Suppressor macrophage (primary cell): ENCODE data around the gene REEP3.

ENCODE experiments used
- DNase-seq, 4 experiments: peaks; one replicate each; pipeline ENCODE4 v3.0.0-alpha.2; 2020 to 2022

REEP3 gene

GRCh38 chr10:63588436-63589167 lies 67.4 kb downstream of the REEP3 start:
- DNase-seq = no peak

- DNase-seq = no peak
These were observed 70.6 kb downstream of the REEP3 start for GRCh38 chr10:63591600-63592379.

DNA sequence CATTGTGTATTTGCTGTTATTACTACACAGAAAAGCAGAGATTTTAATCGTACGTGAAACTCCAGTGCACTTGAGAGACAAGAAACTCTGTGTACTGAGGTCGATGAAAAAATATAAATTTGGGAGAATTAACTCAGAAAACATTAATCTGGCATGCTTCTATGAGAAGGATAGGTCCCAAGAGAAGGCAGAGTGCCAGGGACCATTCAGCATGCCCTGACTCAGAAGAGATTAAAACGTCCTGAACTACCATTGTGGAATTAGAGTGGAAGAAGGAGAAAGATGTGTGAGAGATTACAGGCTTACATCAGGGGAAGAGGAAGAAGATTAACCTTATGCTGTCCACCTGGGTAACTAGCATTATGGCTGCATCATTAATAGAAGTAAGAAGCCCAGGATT lies 72.4 kb downstream of the REEP3 start:
- no peak for DNase-seq

DNA sequence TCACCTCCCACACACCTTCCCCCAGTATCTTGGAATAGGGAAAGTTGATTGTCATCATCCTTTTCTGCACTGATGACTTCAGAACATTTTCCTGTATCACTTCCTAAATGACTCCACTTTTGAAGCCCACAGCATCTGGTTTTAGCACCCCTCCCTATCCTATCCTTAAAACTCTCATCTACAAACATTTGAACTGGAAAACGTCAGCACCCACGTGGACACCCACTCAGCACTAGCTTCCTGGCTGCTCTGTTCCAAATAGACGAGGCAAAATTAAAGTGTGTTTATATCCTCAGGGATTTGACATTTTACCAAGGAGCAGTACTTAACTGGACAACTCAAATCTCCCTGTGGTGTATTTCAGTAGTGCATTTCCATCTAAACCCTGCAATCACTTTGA lies 73.9 kb downstream of the REEP3 start:
- peak in 1 of 4 experiments; percentile 5 for DNase-seq

- peak in 3 of 4 experiments; percentile 20 to 58 (median 37) for DNase-seq
These were observed 75.7 kb downstream of the REEP3 start for GRCh38 chr10:63596924-63597323.

DNA sequence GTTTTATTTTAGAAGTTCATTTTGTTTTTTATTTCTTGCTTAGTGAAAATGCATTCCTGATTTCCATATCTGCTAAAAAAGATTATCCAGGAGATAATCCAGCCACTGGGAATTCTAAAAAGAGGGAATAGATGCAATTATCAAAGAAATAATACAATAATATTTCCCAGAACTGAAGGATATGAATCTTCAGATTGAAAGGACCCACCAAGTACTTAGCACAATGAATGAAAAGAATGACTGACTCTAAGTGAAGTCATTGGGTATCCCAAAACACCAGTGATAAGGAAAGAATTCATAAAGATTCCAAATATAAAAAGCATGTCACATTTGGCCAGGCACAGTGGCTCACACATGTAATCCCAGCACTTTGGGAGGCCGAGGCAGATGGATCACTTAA lies 79.3 kb downstream of the REEP3 start:
- DNase-seq = no peak

DNA sequence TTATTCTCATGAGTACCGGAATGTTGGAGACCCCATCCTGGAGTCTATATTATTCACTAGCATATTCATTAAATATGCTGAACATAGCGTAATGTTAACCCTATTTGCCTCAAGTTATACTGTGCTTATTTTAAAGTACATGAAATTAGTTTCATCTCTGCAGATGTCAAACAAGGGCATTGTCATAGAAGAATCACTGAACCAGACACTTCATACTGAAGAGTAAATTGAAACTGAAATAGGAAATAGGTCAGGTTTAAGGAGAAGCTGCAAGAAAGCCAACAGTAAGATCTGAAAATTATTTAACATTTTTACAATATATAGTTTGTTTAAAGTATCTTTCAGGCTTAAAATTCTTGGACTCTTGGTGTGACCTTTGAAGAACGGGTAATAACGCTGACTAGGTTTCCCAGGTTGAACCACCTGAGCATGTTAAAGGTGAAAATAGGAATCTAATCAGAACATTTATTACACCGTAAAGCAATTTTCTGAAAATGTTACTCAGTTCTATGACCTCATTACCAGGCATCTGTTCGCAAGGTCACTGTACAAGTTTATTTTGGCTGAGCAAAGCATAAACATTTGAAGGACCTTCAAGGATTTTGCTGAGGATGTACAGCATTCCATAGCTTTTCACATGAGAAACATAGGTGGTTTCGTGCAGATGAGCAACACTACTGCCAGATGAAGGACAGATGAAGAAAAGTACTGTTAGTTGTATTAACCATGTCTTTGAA lies 82.7 kb downstream of the REEP3 start:
- DNase-seq = no peak

- no peak for DNase-seq
These were observed 84.2 kb downstream of the REEP3 start for GRCh38 chr10:63605197-63605967.

DNA sequence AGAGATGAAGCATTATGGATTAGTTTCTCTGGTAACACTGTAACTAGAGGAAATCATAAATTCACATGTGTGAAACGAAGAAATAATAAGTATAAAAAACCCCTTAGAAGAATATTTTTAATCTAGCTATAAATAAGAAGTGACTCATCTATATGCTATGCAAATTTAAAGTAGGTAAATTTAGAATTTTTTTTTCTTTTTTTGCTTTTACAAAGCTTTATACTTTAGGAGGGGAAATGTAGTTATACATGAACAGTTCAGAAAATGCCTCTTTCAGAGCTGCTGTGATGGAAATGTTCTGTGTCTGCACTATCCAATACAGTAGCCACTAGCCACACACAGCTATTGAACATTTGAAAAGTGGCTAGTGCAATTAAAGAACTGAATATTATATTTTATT lies 87.3 kb downstream of the REEP3 start:
- DNase-seq = no peak

- no peak for DNase-seq
These were observed 89.9 kb downstream of the REEP3 start for GRCh38 chr10:63611078-63611477.

GRCh38 chr10:63614371-63614891 lies 93.2 kb downstream of the REEP3 start:
- DNase-seq = no peak

DNA sequence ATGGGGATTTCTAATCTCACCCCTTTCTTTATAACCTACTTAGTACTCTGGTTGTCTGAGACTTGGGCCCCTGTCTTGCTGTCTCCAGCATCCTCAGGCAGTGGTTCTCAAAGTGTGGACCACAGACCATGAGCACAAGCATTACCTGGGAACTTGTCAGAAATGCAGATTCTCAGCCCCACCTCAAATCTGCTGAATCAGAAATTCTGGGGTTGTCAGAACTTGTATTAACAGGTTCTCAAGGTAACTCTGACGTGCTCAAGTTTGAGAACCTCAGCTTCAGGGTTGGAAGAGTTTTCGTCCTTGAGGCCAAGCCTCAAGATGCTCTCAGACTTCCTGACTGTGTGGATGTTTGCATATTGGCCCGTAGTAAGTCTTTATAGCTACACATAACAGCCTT lies 97.4 kb downstream of the REEP3 start:
- no peak for DNase-seq

GRCh38 chr10:63619426-63619825 lies 98.2 kb downstream of the REEP3 start:
- DNase-seq = no peak

- no peak for DNase-seq
These were observed 100.9 kb downstream of the REEP3 start for GRCh38 chr10:63622097-63622496.

DNA sequence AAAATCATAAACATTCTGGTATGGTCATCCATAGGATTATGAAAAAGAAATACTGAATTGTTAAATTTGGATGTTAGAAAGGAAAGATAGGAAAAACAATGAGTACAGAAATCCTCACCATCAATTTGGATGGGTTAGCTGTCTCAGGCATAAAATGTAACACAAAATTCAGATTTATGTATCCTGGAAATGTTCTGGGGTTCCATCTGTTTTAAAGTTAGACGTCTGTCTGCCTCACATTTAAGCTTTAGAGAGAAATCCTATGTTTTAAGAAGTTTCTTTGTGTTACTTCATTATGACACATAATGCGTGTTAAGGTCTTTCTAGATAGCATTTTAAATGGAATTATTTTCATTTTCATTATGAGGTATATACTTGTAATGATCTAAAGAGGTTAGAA lies 103.5 kb downstream of the REEP3 start:
- DNase-seq = no peak

DNA sequence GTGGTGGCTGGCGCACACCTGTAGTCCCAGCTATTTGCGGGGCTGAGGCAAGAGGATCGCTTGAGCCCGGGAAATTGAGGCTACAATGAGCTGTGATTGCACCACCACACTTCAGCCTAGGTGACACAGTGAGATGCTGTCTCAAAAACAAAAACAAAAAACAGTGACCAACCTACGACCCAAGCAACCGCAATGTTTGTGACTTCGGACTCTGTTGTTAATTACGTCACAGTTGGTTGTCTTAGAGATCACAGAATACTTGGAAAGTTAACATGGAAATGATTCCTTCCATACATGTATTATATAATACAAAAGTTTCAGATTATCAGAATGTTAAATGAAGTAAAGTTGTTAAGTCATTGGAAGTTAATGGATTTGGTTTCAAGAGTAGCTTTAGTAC lies 106.2 kb downstream of the REEP3 start:
- peak in 1 of 4 experiments; percentile 6 for DNase-seq

- peak in 1 of 4 experiments; percentile 11 for DNase-seq
These were observed 106.7 kb downstream of the REEP3 start for GRCh38 chr10:63627881-63628296.

DNA sequence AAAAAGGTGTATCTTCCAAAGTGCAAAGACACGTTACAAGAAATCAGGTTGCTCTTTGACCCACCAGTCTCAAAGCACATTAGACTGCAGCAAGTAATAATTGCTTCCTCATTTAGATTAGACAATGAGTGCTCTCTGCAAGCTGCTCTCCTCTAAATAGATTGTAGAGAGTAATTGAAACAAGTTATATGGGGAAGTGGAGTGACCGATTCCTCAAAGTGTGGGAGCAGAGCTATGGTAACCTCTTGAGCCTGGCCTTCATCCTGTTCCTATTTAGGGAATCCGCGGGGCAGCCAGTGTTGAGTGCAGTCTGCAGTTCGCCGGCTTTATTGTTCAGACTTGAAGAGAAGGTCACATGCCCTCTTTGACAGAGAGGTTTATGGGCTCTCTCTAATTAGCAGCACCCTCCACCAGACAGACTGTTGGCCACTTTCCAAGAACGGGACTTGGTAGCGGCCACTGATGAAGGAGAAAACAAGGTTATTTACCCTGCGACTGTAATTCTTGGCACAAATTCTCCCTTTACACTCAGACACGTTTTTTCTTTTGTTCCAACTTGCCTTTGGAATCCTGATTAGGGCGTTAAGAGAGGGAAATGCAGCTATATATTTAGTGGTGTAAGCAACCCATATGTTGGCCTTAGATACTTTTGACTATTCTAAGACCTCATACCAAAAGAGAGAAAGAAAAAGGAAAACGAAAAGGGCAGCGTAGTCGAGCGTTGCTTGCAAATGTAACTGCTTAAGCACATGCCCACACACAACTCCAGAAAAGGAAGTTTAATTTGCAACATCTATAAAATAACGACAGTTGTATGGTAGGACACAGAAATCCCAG lies 107.5 kb downstream of the REEP3 start:
- DNase-seq = peak; percentile 88 to 96 (median 93)

GRCh38 chr10:63629363-63630084 lies 108.3 kb downstream of the REEP3 start:
- peak; percentile 82 to 94 (median 90) for DNase-seq

GRCh38 chr10:63630085-63630930 lies 109.1 kb downstream of the REEP3 start:
- peak; percentile 77 to 91 (median 88) for DNase-seq
